Calu3 (cell line): Measurements from ENCODE around the gene QPCTL. TPM values are rescaled to one million over a fixed set of nuclear protein-coding genes. Genes with fewer than 3 reads are reported as not detected.

Experiments used
- BruUV-seq: library from RNA; stranded (reverse); fragments of 400-500 nt; replicated peaks from 2 replicates; lab custom pipeline; 2021; lab: Mats Ljungman, UMichigan
- CTCF ChIA-PET: fragments of 300-600 bp; sonication (Branson Sonifier 250); formaldehyde crosslinking; loops from one replicate; lab custom pipeline; 2022; ENCODE audit warnings: antibody characterized with exemption; lab: Charles Lee
- DNase-seq: peaks from one replicate; pipeline ENCODE4 v3.0.0; 2022
- H3K27ac Mint-ChIP-seq: one replicate; pipeline ENCODE4 v1.8.0; 2022; ENCODE audit warnings: mixed read lengths; ENCODE audit not compliant: unreplicated experiment
- H3K27me3 Mint-ChIP-seq: one replicate; pipeline ENCODE4 v1.8.0; 2022; ENCODE audit warnings: mixed read lengths; ENCODE audit not compliant: unreplicated experiment
- H3K36me3 Mint-ChIP-seq: one replicate; pipeline ENCODE4 v1.8.0; 2022; ENCODE audit warnings: mild to moderate bottlenecking, moderate library complexity, mixed read lengths; ENCODE audit not compliant: insufficient read depth, unreplicated experiment
- H3K4me1 Mint-ChIP-seq: one replicate; pipeline ENCODE4 v1.8.0; 2022; ENCODE audit warnings: mild to moderate bottlenecking, low read depth, mixed read lengths; ENCODE audit not compliant: unreplicated experiment
- H3K4me3 Mint-ChIP-seq: one replicate; pipeline ENCODE4 v1.8.0; 2022; ENCODE audit warnings: mild to moderate bottlenecking, low read depth, moderate library complexity, mixed read lengths; ENCODE audit not compliant: unreplicated experiment
- H3K9me3 Mint-ChIP-seq: one replicate; pipeline ENCODE4 v1.8.0; 2022; ENCODE audit warnings: low read depth, mixed read lengths; ENCODE audit not compliant: unreplicated experiment
- intact Hi-C: fragments of 100-400 bp; cut with micrococcal nuclease; formaldehyde crosslinking; loops from one replicate; pipeline ENCODE4 v1.10.0; 2022; ENCODE audit not compliant: unreplicated experiment
- total RNA-seq: library from RNA; stranded (reverse); gene quantifications from 2 replicates; pipeline ENCODE4 v1.2.3, GENCODE V29; 2022
- TF ChIP-seq, protein P1 (sequence below): fragments of 200-600 bp; IDR thresholded peaks from one replicate; pipeline ENCODE4 v1.8.0; 2022; ENCODE audit warnings: antibody characterized with exemption; ENCODE audit not compliant: unreplicated experiment

Gene QPCTL
- total RNA-seq, 1 experiment from 2014 or later = 20.4 TPM

DNA sequence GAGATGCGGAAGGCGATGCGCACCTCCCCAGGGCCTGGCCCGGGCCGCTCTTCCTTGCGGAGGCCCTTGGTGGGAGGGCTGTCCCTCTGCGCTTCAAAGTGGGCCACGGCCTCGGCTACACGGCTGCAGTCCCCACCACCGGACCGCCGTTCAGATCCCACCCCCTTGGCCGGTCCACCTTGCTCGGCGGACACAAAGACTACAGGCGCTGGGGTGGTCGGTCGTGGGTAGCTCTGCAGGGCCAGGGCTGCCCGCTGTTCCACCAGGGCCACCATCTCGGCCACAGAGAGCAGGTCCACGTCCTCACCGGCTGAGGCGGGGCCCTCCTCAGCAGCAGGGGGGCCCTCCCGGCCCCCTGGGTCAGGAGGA, 20.2 kb downstream of the QPCTL start:
- TF ChIP-seq, protein P1, sequence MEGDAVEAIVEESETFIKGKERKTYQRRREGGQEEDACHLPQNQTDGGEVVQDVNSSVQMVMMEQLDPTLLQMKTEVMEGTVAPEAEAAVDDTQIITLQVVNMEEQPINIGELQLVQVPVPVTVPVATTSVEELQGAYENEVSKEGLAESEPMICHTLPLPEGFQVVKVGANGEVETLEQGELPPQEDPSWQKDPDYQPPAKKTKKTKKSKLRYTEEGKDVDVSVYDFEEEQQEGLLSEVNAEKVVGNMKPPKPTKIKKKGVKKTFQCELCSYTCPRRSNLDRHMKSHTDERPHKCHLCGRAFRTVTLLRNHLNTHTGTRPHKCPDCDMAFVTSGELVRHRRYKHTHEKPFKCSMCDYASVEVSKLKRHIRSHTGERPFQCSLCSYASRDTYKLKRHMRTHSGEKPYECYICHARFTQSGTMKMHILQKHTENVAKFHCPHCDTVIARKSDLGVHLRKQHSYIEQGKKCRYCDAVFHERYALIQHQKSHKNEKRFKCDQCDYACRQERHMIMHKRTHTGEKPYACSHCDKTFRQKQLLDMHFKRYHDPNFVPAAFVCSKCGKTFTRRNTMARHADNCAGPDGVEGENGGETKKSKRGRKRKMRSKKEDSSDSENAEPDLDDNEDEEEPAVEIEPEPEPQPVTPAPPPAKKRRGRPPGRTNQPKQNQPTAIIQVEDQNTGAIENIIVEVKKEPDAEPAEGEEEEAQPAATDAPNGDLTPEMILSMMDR = no peak
- intact Hi-C loops = no loop called here
- Mint-ChIP-seq H3K36me3 (peaks cover 71% of the 10 kb centered on the region), H3K27ac (no peak overlapping the region), H3K4me3 (no peak overlapping the region), H3K27me3 (no peaks in the 10 kb centered on the region), H3K4me1 (peaks cover 15% of the 10 kb centered on the region), H3K9me3 (no peaks in the 10 kb centered on the region)
- BruUV-seq = no TSS peak
- no peak for DNase-seq
- CTCF ChIA-PET = no interaction called here

DNA sequence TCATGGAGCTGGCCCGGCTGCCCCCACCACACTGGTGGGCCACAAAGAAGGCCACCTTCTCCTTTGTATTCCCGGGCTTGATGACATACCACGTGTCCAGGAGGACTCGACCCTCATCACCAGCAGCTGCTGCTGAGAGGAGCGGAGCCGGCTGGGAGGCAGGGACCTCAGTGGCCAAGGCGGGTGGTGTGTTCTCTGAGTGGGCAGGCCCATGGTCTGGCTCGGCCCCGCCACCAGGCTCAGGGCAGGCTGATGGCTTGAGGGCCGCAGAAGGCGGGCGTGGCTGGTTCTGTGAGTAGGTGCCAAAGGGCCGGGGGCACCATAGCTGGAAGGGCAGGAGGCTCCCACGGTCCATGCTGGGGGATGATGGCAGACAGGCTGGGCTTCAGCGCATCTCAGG, 20.7 kb downstream of the QPCTL start:
- intact Hi-C loops = no loop called here
- BruUV-seq = no TSS peak
- H3K4me3 Mint-ChIP-seq = no peak overlapping the region
- H3K27me3 Mint-ChIP-seq = no peaks in the 10 kb centered on the region
- peaks cover 73% of the 10 kb centered on the region for H3K36me3 Mint-ChIP-seq
- CTCF ChIA-PET = no interaction called here
- H3K9me3 Mint-ChIP-seq = no peaks in the 10 kb centered on the region
- TF ChIP-seq, protein P1 = no peak
- DNase-seq = no peak
- H3K27ac Mint-ChIP-seq = no peak overlapping the region
- H3K4me1 Mint-ChIP-seq = peaks cover 19% of the 10 kb centered on the region

DNA sequence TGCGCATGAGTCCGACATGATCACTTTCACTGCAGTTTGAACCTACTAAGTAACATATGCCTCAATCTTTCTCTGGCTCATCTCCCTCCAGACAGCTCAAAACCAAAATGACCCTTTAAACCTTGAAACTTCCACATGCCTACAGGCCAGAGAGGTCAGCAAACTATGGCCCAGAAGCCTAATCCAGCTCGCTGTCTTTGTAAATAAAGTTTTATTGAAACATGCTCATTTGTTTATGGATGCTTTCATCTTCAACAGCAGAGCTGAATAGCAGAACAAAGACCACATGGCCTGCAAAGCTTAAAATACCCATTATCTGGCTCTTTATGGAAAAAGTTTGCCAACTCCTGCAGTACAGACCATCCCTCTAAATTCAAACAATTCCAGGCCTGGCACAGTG, 22.7 kb downstream of the QPCTL start:
- DNase-seq = no peak
- Mint-ChIP-seq H3K27me3 (no peaks in the 10 kb centered on the region), H3K4me3 (no peak overlapping the region), H3K27ac (no peak overlapping the region), H3K36me3 (peaks cover 72% of the 10 kb centered on the region), H3K9me3 (no peaks in the 10 kb centered on the region), H3K4me1 (peaks cover 25% of the 10 kb centered on the region)
- TF ChIP-seq, protein P1 = no peak
- BruUV-seq = no TSS peak
- CTCF ChIA-PET = interaction anchor here (0.8 to 3.2 kb wide), 2 partner anchors 9 to 23 kb away, joined by 3 to 29 read pairs; partner anchors contain the start of genes QPCTL and SNRPD2
- intact Hi-C loops = loop anchor here (5.0 kb wide), 1 partner anchor 52 kb away; the partner anchor contains the start of gene SIX5

DNA sequence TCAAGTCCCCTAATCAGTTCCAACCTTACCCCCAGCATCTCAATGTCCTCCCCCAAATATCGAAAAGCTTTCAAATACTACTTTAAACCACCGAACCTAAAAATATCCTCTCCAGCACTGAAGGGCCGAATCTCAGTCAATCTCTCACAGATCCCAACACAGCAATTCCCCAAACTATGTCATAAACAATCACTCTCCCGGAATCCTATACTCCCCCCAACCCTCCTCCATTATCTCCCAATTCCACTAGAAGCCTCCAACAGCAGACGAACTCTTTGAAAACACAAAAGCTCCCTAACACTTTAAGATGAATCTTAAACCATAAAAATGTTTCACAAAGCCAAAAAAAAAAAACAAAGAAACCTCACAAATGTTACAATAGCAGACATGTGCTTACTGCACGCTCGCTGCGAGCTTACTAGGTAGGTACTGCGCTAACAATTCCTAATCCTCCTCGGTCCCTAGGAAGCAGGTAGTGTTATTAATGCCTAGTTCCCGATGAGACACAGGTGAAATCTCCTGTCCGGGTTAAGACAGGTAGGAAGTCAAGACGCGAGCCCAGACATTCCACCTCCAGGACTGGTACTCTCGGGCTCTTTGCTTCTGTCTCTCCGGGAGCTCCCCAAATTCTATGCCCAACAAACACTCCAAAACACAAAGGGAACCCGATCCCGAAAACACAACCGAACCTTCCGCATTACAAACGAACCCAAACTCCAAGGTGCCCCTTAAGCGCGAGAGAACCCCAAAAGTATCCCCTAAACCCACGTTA, 24.1 kb downstream of the QPCTL start:
- Mint-ChIP-seq H3K4me3 (peak overlapping the region; percentile 90), H3K9me3 (no peaks in the 10 kb centered on the region), H3K27ac (peak overlapping the region; percentile 96), H3K27me3 (no peaks in the 10 kb centered on the region), H3K4me1 (peaks cover 25% of the 10 kb centered on the region), H3K36me3 (peaks cover 69% of the 10 kb centered on the region)
- DNase-seq = peak; percentile 28
- intact Hi-C loops = loop anchor here (5.0 kb wide), 1 partner anchor 51 kb away; the partner anchor contains the start of gene SIX5
- BruUV-seq = TSS peak; percentile 84
- TF ChIP-seq, protein P1 = no peak
- CTCF ChIA-PET = interaction anchor here (0.6 to 3.2 kb wide), 15 partner anchors 8 to 1751 kb away, joined by 3 to 29 read pairs (median 7); partner anchors contain the start of genes FBXO46, QPCTL, SIX5 and SNRPD2
